K562 (cell line): ENCODE measurements around the gene MMP23B. TPM values are rescaled to one million over a fixed set of nuclear protein-coding genes. Genes with fewer than 3 reads are reported as not detected.
A peak's percentile ranks its signal among the peaks of the same experiment; 100 is the strongest.
"Not testable (repeated sequence)": the region's sequence is repeated elsewhere in the genome, so short reads cannot be mapped to it uniquely, and the experiment has no call there.

Experiments used
- ATAC-seq: fragments of 200-7000 bp; cut with Tn5 transposase; 3 replicates; pipeline ENCODE4 v1.9.1; 2020; ENCODE audit warnings: moderate library complexity
- BruUV-seq: library from RNA; stranded (reverse); fragments of 400-500 nt; replicated peaks from 2 replicates; lab custom pipeline; 2021; lab: Mats Ljungman, UMichigan
- CTCF ChIA-PET: fragments of 300-600 bp; formaldehyde crosslinking; extraction: SDS; loops from one replicate; lab custom pipeline; 2021; ENCODE audit warnings: low intra/inter-chr PET ratio; lab: Yijun Ruan, JAX
- POLR2A ChIA-PET: fragments of 300-600, 350-650 bp; sonication (Branson Sonifier 250); formaldehyde crosslinking; extraction: SDS; loops from one replicate; lab custom pipeline; 2021; ENCODE audit warnings: antibody characterized with exemption, inconsistent platforms; lab: Yijun Ruan, JAX
- DNase-seq, 4 experiments: peaks; one replicate each; pipeline versions ENCODE4 v3.0.0 to v3.0.0-alpha.2; 2011 to 2018; ENCODE audit warnings: low spot score in 3 of 4, mixed read lengths in 3 of 4; ENCODE audit errors: extremely low read depth in 1 of 4
- FAIRE-seq: peaks from 2 replicates; lab custom pipeline; 2011; peaks lifted over from hg19 to GRCh38; lab: Jason Lieb, UNC
- H2AFZ ChIP-seq: 2 replicates; pipeline ENCODE4 v1.6.0; 2011; ENCODE audit warnings: low read depth, low read length, control low read depth, inconsistent platforms
- H3K27ac ChIP-seq: fragments of 200-600 bp; 3 replicates; pipeline ENCODE4 v1.8.0; 2011; ENCODE audit warnings: low read depth, mild to moderate bottlenecking, control low read depth, inconsistent platforms, low read length, moderate library complexity, mixed read lengths; ENCODE audit errors: extremely low read depth
- H3K27me3 ChIP-seq, 2 experiments: fragments of 300-600 bp in 1 of 2; 2 replicates in 1 of 2; 3 replicates in 1 of 2; pipeline versions ENCODE4 v1.6.0 to v1.8.0; 2011; ENCODE audit warnings: inconsistent platforms in 2 of 2, low read length in 2 of 2, mild to moderate bottlenecking in 1 of 2, mixed read lengths in 1 of 2, moderate library complexity in 1 of 2; ENCODE audit not compliant: control insufficient read depth in 2 of 2, insufficient read depth in 2 of 2
- H3K36me3 ChIP-seq: fragments of 300-600 bp; 3 replicates; pipeline ENCODE4 v1.8.0; 2011; ENCODE audit warnings: mild to moderate bottlenecking, low read length, inconsistent platforms; ENCODE audit not compliant: control insufficient read depth, insufficient read depth
- H3K4me1 ChIP-seq, 2 experiments: fragments of 200-600 bp in 1 of 2; replicated peaks in 1 of 2; 2 replicates in 1 of 2; 3 replicates in 1 of 2; pipeline versions ENCODE4 v1.5.1 to v1.8.0; 2011; ENCODE audit warnings: inconsistent platforms in 2 of 2, low read length in 2 of 2, mild to moderate bottlenecking in 1 of 2, mixed read lengths in 1 of 2, moderate library complexity in 1 of 2; ENCODE audit not compliant: control insufficient read depth in 2 of 2, insufficient read depth in 2 of 2
- H3K4me2 ChIP-seq: 2 replicates; pipeline ENCODE4 v1.6.1; 2011; ENCODE audit warnings: low read length, control low read depth, inconsistent platforms, mixed read lengths; ENCODE audit not compliant: insufficient read depth
- H3K4me3 ChIP-seq: fragments of 200-600 bp; sonication (generic), shearing (Covaris generic); 2 replicates; pipeline ENCODE4 v1.5.1; 2016; ENCODE audit warnings: control low read depth, inconsistent platforms
- H3K79me2 ChIP-seq: fragments of 200-600 bp; 3 replicates; pipeline ENCODE4 v1.8.0; 2011; ENCODE audit warnings: low read length, inconsistent platforms; ENCODE audit not compliant: control insufficient read depth, insufficient read depth
- H3K9ac ChIP-seq, 2 experiments: 2 replicates each; pipeline versions ENCODE4 v1.6.0 to v1.6.1; 2011; ENCODE audit warnings: low read depth in 2 of 2, low read length in 2 of 2, control low read depth in 1 of 2, inconsistent platforms in 1 of 2, mild to moderate bottlenecking in 1 of 2, mixed read lengths in 1 of 2; ENCODE audit not compliant: insufficient read depth in 1 of 2
- H3K9me1 ChIP-seq: one replicate; pipeline ENCODE4 v1.6.0; 2011; ENCODE audit warnings: inconsistent platforms, mild to moderate bottlenecking, low read length, moderate library complexity; ENCODE audit not compliant: control insufficient read depth, insufficient read depth
- H3K9me3 ChIP-seq: replicated peaks from 2 replicates; pipeline ENCODE4 v1.5.1; 2011; ENCODE audit warnings: low read depth, low read length, inconsistent platforms; ENCODE audit not compliant: control insufficient read depth, insufficient read depth
- H4K20me1 ChIP-seq: replicated peaks from 2 replicates; pipeline ENCODE4 v1.6.1; 2011; ENCODE audit warnings: low read length, inconsistent platforms, mixed read lengths; ENCODE audit not compliant: control insufficient read depth, insufficient read depth
- CBFA2T3 ChIP-seq: fragments of 450-650 bp; IDR thresholded peaks from 2 replicates; pipeline ENCODE4 v1.6.1; 2017
- CREB1 ChIP-seq, 2 experiments: sonication (generic) in 1 of 2; formaldehyde crosslinking in 1 of 2; IDR thresholded peaks; 2 replicates each; pipeline versions ENCODE4 v1.6.1 to v1.8.0; 2012 to 2022; ENCODE audit warnings: inconsistent platforms in 1 of 2, mild to moderate bottlenecking in 1 of 2, missing genetic modification reagents in 1 of 2, moderate library complexity in 1 of 2
- CREM ChIP-seq: IDR thresholded peaks from 2 replicates; pipeline ENCODE4 v1.6.1; 2014; ENCODE audit warnings: antibody characterized with exemption, low read depth
- EP300 ChIP-seq: IDR thresholded peaks from 2 replicates; pipeline ENCODE4 v1.6.1; 2012; ENCODE audit warnings: low read length, improper control_type of control experiment
- JUND ChIP-seq, 2 experiments: IDR thresholded peaks; 2 replicates in 1 of 2; 3 replicates in 1 of 2; pipeline ENCODE4 v1.6.1; 2011; ENCODE audit warnings: borderline replicate concordance in 2 of 2, low read depth in 2 of 2, low read length in 2 of 2, improper control_type of control experiment in 1 of 2, missing biosample characterization in 1 of 2, missing genetic modification characterization in 1 of 2, missing genetic modification reagents in 1 of 2
- KLF16 ChIP-seq: IDR thresholded peaks from 2 replicates; pipeline ENCODE4 v1.6.1; 2016; ENCODE audit warnings: antibody characterized with exemption
- NFE2 ChIP-seq: IDR thresholded peaks from 2 replicates; pipeline ENCODE4 v1.6.1; 2014; ENCODE audit warnings: antibody characterized with exemption, low read depth
- RCOR1 ChIP-seq, 2 experiments: IDR thresholded peaks; 2 replicates each; pipeline ENCODE4 v1.6.1; 2012; ENCODE audit warnings: low read depth in 2 of 2, low read length in 2 of 2, borderline replicate concordance in 1 of 2, improper control_type of control experiment in 1 of 2
- RNF2 ChIP-seq: sonication (generic); IDR thresholded peaks from 2 replicates; pipeline ENCODE4 v1.6.1; 2016
- TEAD4 ChIP-seq, 2 experiments: sonication (generic) in 1 of 2; formaldehyde crosslinking in 1 of 2; IDR thresholded peaks; 2 replicates each; pipeline versions ENCODE4 v1.6.1 to v1.8.0; 2012 to 2022; ENCODE audit warnings: borderline replicate concordance in 1 of 2, inconsistent platforms in 1 of 2, low read length in 1 of 2, mild to moderate bottlenecking in 1 of 2, missing genetic modification reagents in 1 of 2
- WGBS: fragments of 100-300 bp; shearing (Covaris generic); methylation state at CpG from one replicate; pipeline ENCODE4 v1.1.6; 2016; ENCODE audit warnings: low coverage, mixed read lengths; ENCODE audit not compliant: insufficient coverage; ENCODE audit errors: missing lambda C conversion rate; 5-methylcytosine and 5-hydroxymethylcytosine counted together
- in situ Hi-C: fragments of 300-500 bp; cut with MboI; formaldehyde crosslinking; loops from 4 replicates; pipeline ENCODE4 v1.15.0; 2018; ENCODE audit warnings: inconsistent platforms, mixed read lengths
- intact Hi-C: fragments of 100-400 bp; cut with micrococcal nuclease; formaldehyde crosslinking; loops from 2 replicates; pipeline ENCODE4 v1.14.2; 2022
- polyA plus RNA-seq, 8 experiments: library from polyadenylated mRNA; depleted of rRNA in 4 of 8; stranded (reverse) in 5 of 8; unstranded in 3 of 8; fragments of >200 nt; fragmentation: Nextera tagmentation in 2 of 8; fragmentation: Illumina TruSeq in 1 of 8; extraction: Ambion mirVana in 2 of 8; extraction: Trizol in 1 of 8; gene quantifications; 2 replicates each; pipeline versions ENCODE4 v1.2.1 to v1.2.3, GENCODE V29; 2011 to 2014; ENCODE audit warnings: inconsistent platforms in 1 of 8, missing spikeins in 1 of 8
- total RNA-seq, 7 experiments: library from RNA; depleted of rRNA in 6 of 7; stranded (reverse); fragments of >200 nt in 6 of 7; fragmentation: Illumina TruSeq in 2 of 7; extraction: Trizol in 2 of 7; gene quantifications; 2 replicates each; pipeline versions ENCODE4 v1.2.1 to v1.2.3, GENCODE V29; 2011 to 2021; ENCODE audit warnings: low replicate concordance in 1 of 7
- TF ChIP-seq, protein P1 (sequence below), 2 experiments: IDR thresholded peaks; 2 replicates each; pipeline ENCODE4 v1.6.1; 2011; ENCODE audit warnings: borderline replicate concordance in 1 of 2, control low read depth in 1 of 2, low read depth in 1 of 2, low read length in 1 of 2, mild to moderate bottlenecking in 1 of 2, mixed read lengths in 1 of 2, moderate library complexity in 1 of 2; ENCODE audit not compliant: insufficient read depth in 1 of 2, insufficient read length in 1 of 2, poor library complexity in 1 of 2, severe bottlenecking in 1 of 2; ENCODE audit errors: extremely low read depth in 1 of 2

MMP23B gene
- total and polyA plus RNA-seq, 9 of the 15 experiments (the other 6 are each of a cell fraction or from before 2014, with no cell fraction given): 0.28 to 1.2 (median 0.41) TPM; not detected in 5

DNA sequence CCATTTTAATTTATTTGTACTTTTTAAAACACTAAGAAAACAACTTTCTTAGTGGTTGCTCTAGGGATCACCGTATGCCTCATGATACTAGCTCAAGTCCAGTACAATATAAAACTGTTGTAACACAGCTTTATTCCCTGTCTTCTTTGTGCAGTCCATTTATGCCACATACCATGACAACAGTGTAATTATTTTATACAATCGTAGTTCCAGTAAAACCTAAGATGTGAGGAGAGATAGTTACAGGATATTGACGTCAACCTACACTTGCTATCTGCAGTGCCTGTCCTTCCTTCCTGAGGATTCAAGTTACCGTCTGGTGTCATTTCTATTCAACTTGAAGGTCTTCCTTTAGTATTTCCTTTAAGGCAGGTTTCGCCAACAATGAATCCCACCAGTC lies 14.4 kb downstream of the MMP23B start:
- WGBS: 82% methylated on average over 3 of the region's 5 CpGs
- BruUV-seq, H3K27me3 ChIP-seq, H3K9me3 ChIP-seq, H3K27ac ChIP-seq, H4K20me1 ChIP-seq, H3K4me3 ChIP-seq, POLR2A ChIA-PET, H3K9ac ChIP-seq, H3K4me2 ChIP-seq, H3K4me1 ChIP-seq, intact Hi-C loops, H3K9me1 ChIP-seq, H3K79me2 ChIP-seq, CTCF ChIA-PET, in situ Hi-C loops, FAIRE-seq, H2AFZ ChIP-seq, DNase-seq, ATAC-seq: not testable (repeated sequence)
- peaks cover 44% of the 10 kb centered on the region for H3K36me3 ChIP-seq

DNA sequence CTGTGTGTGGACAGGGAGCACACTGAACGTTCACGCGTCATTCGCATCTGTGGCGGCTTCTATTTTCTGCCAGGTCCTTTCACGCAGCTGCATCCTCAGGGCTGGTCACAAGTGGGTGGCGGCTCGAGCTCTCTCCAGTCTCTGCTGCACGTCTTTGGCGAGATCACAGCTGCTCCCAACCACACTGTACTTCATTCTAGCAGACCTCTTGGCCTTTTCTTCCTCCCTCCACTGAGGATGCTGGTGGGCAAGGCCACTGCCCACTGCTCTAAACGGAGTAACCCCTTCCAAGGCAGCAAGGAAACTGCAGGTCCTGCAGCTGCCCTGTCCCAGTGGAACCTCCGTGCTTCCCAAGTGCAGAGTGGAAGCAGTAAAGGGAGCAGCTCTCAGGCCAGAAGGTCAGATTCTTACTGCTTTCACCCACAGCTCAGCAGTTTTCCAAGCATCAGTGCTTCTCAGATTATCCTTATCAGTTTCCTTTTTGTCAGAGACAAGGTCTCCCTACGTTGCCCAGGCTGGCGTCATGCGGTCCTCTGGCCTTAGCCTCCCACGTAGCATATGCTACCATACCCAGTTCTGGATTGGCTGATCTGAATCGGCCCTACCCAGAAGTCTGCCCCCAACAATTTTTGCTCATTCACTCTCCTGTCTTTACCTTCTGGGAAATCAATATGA lies 15.7 kb downstream of the MMP23B start:
- FAIRE-seq: peak; percentile 94
- TF ChIP-seq CREM: peak; percentile 71; the same call in 1 of the 2 replicates
- TF ChIP-seq, protein P1, sequence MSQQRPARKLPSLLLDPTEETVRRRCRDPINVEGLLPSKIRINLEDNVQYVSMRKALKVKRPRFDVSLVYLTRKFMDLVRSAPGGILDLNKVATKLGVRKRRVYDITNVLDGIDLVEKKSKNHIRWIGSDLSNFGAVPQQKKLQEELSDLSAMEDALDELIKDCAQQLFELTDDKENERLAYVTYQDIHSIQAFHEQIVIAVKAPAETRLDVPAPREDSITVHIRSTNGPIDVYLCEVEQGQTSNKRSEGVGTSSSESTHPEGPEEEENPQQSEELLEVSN (IDR thresholded peaks at IDR 0.05; ENCODE audit: borderline replicate concordance in 1 of 2, extremely low read depth in 1 of 2, insufficient read depth in 1 of 2, insufficient read length in 1 of 2, low read depth in 1 of 2, low read length in 1 of 2, poor library complexity in 1 of 2, severe bottlenecking in 1 of 2): peak in 1 of 2 experiments; percentile 65
- TF ChIP-seq NFE2: peak; percentile 53; the same call in 1 of the 2 replicates
- TF ChIP-seq CREB1 (IDR thresholded peaks at IDR 0.05): 0 out of 2 replicates have a peak, but pooled peaks have one; percentile 16
- not testable (repeated sequence) for TF ChIP-seq CREB1 (CRISPR knock-in tag; IDR thresholded peaks at IDR 0.05); TEAD4 (CRISPR knock-in tag; IDR thresholded peaks at IDR 0.05; ENCODE audit: borderline replicate concordance)
- TF ChIP-seq RCOR1 (IDR thresholded peaks at IDR 0.05; ENCODE audit: borderline replicate concordance in 1 of 2, low read depth in 2 of 2, low read length in 2 of 2): peak in 1 of 2 experiments; percentile 69; a peak in 2 of 4 replicates
- 0 out of 2 replicates have a peak, but pooled peaks have one; percentile 32 for TF ChIP-seq RNF2
- TF ChIP-seq KLF16: peak; percentile 58
- TF ChIP-seq CBFA2T3: 0 out of 2 replicates have a peak, but pooled peaks have one; percentile 14
- TF ChIP-seq JUND (IDR thresholded peaks at IDR 0.05; ENCODE audit: borderline replicate concordance, low read depth, low read length): peak; percentile 24; the same call in 1 of the 2 replicates
- TF ChIP-seq JUND (tag; IDR thresholded peaks at IDR 0.05; ENCODE audit: borderline replicate concordance, low read depth, low read length): peak; percentile 30; the same call in 1 of the 3 replicates
- peak; percentile 66 for TF ChIP-seq EP300
- TF ChIP-seq TEAD4 (IDR thresholded peaks at IDR 0.05; ENCODE audit: low read length): peak; percentile 30; the same call in 1 of the 2 replicates

More for the DNA sequence above, 15.7 kb downstream of the MMP23B start:
- H3K27me3 ChIP-seq, H3K4me1 ChIP-seq, H3K9ac ChIP-seq, POLR2A ChIA-PET, H3K9me1 ChIP-seq, H3K4me3 ChIP-seq, H3K27ac ChIP-seq, H3K9me3 ChIP-seq, H4K20me1 ChIP-seq, intact Hi-C loops, BruUV-seq, H3K4me2 ChIP-seq, H2AFZ ChIP-seq, H3K79me2 ChIP-seq, in situ Hi-C loops: not testable (repeated sequence)
- ATAC-seq (peak; percentile 90), DNase-seq (peak in 2 of 4 experiments; percentile 15 to 81)
- 69% methylated on average over 12 of the region's 17 CpGs for WGBS
- H3K36me3 ChIP-seq: peaks cover 58% of the 10 kb centered on the region
- CTCF ChIA-PET: interaction anchor here (0.6 kb wide), 1 partner anchor 98 kb away, joined by 3 read pairs; no protein-coding TSS in a partner anchor
